Calu3 (cell line): ENCODE data around the gene ZNF593OS. TPM values are rescaled to one million over a fixed set of nuclear protein-coding genes. Genes with fewer than 3 reads are reported as not detected.

ENCODE experiments used
- BruUV-seq: library from RNA; stranded (reverse); fragments of 400-500 nt; replicated peaks from 2 replicates; lab custom pipeline; 2021; lab: Mats Ljungman, UMichigan
- CTCF ChIA-PET: fragments of 300-600 bp; sonication (Branson Sonifier 250); formaldehyde crosslinking; loops from one replicate; lab custom pipeline; 2022; ENCODE audit warnings: antibody characterized with exemption; lab: Charles Lee
- DNase-seq: peaks from one replicate; pipeline ENCODE4 v3.0.0; 2022
- H3K27ac Mint-ChIP-seq: one replicate; pipeline ENCODE4 v1.8.0; 2022; ENCODE audit warnings: mixed read lengths; ENCODE audit not compliant: unreplicated experiment
- H3K27me3 Mint-ChIP-seq: one replicate; pipeline ENCODE4 v1.8.0; 2022; ENCODE audit warnings: mixed read lengths; ENCODE audit not compliant: unreplicated experiment
- H3K36me3 Mint-ChIP-seq: one replicate; pipeline ENCODE4 v1.8.0; 2022; ENCODE audit warnings: mild to moderate bottlenecking, moderate library complexity, mixed read lengths; ENCODE audit not compliant: insufficient read depth, unreplicated experiment
- H3K4me1 Mint-ChIP-seq: one replicate; pipeline ENCODE4 v1.8.0; 2022; ENCODE audit warnings: mild to moderate bottlenecking, low read depth, mixed read lengths; ENCODE audit not compliant: unreplicated experiment
- H3K4me3 Mint-ChIP-seq: one replicate; pipeline ENCODE4 v1.8.0; 2022; ENCODE audit warnings: mild to moderate bottlenecking, low read depth, moderate library complexity, mixed read lengths; ENCODE audit not compliant: unreplicated experiment
- H3K9me3 Mint-ChIP-seq: one replicate; pipeline ENCODE4 v1.8.0; 2022; ENCODE audit warnings: low read depth, mixed read lengths; ENCODE audit not compliant: unreplicated experiment
- intact Hi-C: fragments of 100-400 bp; cut with micrococcal nuclease; formaldehyde crosslinking; loops from one replicate; pipeline ENCODE4 v1.10.0; 2022; ENCODE audit not compliant: unreplicated experiment
- total RNA-seq: library from RNA; stranded (reverse); gene quantifications from 2 replicates; pipeline ENCODE4 v1.2.3, GENCODE V29; 2022
- TF ChIP-seq, protein P1 (sequence below): fragments of 200-600 bp; IDR thresholded peaks from one replicate; pipeline ENCODE4 v1.8.0; 2022; ENCODE audit warnings: antibody characterized with exemption; ENCODE audit not compliant: unreplicated experiment

The ZNF593OS gene
- total RNA-seq, 1 experiment from 2014 or later: not detected

- H3K27ac Mint-ChIP-seq: peak within 1 kb of the TSS; percentile 52
- DNase-seq: no peak
- H3K36me3 Mint-ChIP-seq: peaks cover 25% of the 10 kb centered on the region
- no peaks in the 10 kb centered on the region for H3K9me3 Mint-ChIP-seq
- intact Hi-C loops: no loop called here
- BruUV-seq: no TSS peak
- CTCF ChIA-PET: no interaction called here
- H3K27me3 Mint-ChIP-seq: peaks cover 13% of the 10 kb centered on the region
- H3K4me3 Mint-ChIP-seq: peak within 1 kb of the TSS; percentile 81
- TF ChIP-seq, protein P1, sequence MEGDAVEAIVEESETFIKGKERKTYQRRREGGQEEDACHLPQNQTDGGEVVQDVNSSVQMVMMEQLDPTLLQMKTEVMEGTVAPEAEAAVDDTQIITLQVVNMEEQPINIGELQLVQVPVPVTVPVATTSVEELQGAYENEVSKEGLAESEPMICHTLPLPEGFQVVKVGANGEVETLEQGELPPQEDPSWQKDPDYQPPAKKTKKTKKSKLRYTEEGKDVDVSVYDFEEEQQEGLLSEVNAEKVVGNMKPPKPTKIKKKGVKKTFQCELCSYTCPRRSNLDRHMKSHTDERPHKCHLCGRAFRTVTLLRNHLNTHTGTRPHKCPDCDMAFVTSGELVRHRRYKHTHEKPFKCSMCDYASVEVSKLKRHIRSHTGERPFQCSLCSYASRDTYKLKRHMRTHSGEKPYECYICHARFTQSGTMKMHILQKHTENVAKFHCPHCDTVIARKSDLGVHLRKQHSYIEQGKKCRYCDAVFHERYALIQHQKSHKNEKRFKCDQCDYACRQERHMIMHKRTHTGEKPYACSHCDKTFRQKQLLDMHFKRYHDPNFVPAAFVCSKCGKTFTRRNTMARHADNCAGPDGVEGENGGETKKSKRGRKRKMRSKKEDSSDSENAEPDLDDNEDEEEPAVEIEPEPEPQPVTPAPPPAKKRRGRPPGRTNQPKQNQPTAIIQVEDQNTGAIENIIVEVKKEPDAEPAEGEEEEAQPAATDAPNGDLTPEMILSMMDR: no peak
- no peaks in the 10 kb centered on the region for H3K4me1 Mint-ChIP-seq
These were observed 3.0 kb downstream of the ZNF593OS start, which contains the start of gene C1orf232 for GRCh38 chr1:26168410-26169197. TSS of gene C1orf232 (minus strand) at chr1:26168963. CDS start at chr1:26168499, 464 bp downstream.

DNA sequence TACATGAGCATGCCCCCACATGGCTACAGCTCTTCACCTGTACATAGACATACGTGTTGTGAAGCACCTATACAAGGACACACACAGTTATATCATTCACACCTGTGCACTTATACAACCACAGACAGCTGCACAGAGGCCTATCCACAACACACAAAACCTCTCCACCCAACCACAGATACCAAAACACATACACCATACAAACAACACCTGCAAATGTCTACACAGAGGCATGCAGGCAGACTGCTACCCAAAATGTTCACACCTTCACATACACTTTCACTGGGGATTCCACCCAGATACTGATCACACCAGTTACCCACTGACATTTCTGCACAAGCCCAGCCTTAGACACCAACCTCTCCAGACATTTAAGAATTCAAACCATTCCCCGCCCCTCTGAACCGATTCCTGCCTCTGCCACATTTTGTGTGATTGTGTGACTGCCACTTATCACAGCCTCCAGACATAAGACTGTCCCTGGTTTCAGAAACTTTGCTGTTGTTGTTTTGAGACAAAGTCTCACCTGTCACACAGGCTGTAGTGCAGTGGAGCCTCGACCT, 4.8 kb downstream of the ZNF593OS start:
- Mint-ChIP-seq H3K27me3 (peaks cover 13% of the 10 kb centered on the region), H3K4me3 (no peak overlapping the region), H3K4me1 (no peaks in the 10 kb centered on the region), H3K27ac (no peak overlapping the region), H3K36me3 (peaks cover 29% of the 10 kb centered on the region), H3K9me3 (no peaks in the 10 kb centered on the region)
- CTCF ChIA-PET: no interaction called here
- intact Hi-C loops: no loop called here
- DNase-seq: no peak
- TF ChIP-seq, protein P1: no peak
- BruUV-seq: no TSS peak

GRCh38 chr1:26164861-26165842, 6.5 kb downstream of the ZNF593OS start:
- no TSS peak for BruUV-seq
- TF ChIP-seq, protein P1: no peak

More at GRCh38 chr1:26164861-26165842, 6.5 kb downstream of the ZNF593OS start:
- Mint-ChIP-seq H3K4me3 (peak overlapping the region; percentile 50), H3K9me3 (no peaks in the 10 kb centered on the region), H3K36me3 (peaks cover 20% of the 10 kb centered on the region), H3K27me3 (peaks cover 13% of the 10 kb centered on the region), H3K27ac (no peak overlapping the region), H3K4me1 (no peaks in the 10 kb centered on the region)
- intact Hi-C loops: loop anchor here (5.0 kb wide), 1 partner anchor 58 kb away; no protein-coding TSS in a partner anchor
- no peak for DNase-seq
- CTCF ChIA-PET: no interaction called here
